NCI-H128 (cell line): ENCODE measurements around the gene RASA3.

Experiments
- DNase-seq: peaks from one replicate; lab custom pipeline; 2025; ENCODE audit not compliant: unreplicated experiment; lab: John Stamatoyannopoulos, UW

RASA3 gene

DNA sequence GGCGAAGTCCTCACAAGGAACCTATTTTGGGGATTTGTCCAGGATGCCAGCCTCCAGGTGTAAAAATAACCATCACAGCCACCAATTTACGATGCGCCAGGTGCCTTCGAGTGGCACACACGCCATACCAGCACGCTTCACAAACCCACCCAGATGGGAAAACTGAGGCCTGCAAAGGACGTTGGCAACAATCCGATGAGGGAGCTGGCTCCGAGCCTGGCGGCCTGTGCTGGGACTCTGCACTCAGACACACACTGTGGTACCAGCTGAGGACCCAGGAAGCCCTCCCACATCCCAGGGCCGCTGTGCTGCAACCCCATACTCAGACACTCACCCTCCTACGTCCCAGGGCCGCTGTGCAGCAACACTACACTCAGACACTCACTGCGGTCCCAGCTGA, 93.5 kb downstream of the RASA3 start:
- DNase-seq: no peak

DNA sequence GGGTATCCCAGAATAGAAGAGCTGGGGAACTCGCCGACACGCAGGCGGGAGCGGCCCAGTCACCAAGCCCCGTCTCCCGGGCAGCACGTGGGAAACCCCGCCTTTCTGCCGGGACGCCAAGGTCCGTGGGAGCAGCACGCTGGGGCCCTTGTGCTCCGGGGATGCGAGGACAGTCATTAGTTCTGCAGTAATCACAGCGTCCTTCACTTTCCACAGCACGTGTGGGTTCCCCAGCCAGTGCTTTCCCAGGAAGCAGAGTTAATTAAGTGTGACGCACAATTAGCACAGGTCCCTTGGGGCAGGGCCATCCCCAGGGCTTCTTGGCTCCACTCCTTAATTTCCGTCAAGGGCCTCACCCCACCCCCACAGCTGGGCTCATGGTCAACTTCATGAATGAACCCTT, 94.2 kb downstream of the RASA3 start:
- DNase-seq: no peak

DNA sequence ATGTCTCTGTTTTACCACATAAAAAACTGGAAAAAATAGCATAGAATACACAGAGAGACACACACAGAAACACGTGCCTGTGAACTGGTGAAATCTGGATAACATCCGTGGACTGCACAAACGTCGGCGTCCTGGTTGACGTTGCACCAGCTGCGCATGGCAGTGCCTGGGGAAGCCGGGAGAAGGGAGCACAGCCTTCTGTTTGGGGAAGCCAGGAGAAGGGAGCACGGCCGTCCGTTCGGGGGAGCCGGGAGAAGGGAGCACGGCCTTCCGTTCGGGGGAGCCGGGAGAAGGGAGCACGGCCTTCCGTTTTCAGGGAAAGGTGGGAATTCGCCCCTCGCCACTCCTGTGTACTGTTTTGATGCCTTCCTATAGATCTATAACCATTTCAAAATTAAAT, 94.7 kb downstream of the RASA3 start:
- no peak for DNase-seq

DNA sequence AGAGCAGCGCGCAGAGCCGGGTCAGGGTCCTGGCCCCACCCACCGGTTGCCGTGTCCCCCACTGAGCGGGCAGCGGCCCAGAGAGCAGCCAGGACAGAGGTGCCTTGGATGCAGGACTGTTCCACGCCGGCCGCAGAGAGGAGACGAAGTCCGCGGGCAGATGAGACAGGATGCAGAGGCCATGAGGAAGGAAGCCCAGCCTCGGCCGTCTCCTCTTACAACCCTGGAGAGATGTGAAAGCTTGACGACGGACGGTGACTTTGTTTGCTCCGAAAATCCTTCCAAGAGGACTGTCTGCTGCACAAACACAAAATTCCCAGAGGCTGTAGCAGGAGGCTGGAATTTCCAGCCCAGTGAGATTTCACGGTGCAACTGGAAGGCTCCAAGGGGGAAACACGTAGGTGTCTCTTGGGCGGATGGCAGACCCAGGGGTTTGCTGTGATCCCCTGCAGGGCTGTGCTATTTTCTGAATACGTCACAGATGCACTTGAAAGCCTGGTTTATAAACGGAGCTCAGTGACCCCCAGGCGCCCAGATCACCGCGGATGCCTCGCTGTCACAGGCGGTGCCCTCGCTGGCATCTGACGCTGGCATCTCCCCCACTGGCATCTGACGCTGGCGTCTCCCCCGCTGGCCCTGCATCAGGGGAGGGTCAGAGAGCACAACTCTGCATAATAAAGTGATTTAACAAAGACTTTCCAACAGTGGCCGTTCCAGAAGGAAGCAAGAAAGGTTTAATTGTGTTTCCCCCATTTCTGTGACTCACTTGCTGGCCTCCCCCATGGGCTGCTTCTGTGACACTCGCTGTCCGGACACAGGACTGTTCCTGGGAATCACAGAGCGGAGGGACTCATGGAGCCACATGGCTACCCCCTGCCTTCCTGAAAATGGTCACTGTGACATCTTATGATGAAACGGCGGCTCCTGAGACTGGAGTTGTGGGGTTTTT, 96.6 kb downstream of the RASA3 start:
- DNase-seq: no peak

DNA sequence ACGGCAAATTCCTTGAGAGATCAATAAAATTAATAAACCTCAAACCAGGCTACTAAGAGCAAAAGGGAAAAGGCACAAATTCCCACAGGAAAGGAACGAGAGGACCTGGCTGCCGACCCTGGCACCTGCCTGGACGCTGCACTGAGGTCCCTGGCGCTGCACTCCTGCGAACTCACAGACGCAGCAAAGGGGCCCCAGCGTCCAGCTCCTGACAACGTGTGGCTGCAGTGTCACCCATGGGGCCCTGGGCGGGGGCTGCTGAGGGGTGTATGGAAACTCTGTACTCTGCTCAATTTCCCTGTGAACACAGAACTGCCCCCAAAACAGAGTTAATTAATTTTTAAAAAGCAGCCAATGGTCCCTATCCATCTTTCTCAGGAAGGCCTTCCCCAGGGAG, 97.2 kb downstream of the RASA3 start:
- no peak for DNase-seq

DNA sequence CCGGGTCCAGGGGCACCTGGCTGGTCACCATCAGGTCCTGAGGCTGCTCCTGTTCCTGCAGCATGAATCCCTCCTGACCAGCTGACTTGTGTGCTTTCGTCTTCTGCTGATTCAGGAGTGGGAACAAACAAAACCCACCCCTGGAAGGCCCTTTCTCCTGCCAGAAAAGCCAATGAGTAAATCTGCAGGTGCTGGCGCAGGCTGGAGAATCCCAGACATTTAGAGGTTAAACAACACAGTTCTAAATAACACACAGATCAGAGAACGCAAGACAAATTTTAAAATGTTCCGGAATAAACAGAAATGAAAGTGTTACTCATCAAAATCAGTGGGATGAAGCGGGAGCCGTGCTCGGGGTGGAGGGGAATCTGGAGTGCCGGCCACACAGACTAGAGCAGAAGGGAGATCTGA, 97.9 kb downstream of the RASA3 start:
- no peak for DNase-seq

DNA sequence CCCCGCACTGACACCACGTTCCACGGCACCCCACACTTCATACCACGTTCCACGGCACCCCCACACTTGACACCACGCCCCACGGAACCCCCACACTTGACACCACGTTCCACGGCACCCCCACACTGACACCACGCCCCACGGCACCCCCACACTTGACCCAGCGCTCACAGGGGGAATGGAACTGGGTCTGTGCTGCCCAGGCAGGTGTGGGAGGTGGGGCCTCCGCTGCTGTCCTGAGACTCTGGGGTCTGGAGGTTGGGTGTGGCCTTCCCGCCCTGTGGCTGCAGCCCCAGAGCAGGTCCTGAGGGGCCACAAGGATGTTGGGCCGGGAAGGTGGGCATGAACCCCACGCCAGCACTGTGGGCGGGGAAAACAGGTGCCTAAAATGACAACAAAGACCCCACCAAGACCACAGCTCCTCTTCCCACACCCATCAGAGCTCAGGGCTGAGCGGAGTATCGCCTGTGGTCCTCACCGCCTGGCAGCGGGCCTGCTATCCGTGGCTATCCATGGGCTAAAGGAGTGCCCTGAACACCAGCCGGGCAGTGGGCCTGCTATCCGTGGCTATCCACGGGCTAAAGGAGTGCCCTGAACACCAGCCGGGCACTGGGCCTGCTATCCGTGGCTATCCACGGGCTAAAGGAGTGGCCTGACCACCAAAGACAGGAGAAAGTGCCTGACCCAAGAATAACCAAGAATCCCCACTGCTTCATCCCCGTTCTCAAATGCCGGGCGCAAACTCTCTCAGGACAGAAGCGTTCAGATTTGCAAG, 98.7 kb downstream of the RASA3 start:
- no peak for DNase-seq

DNA sequence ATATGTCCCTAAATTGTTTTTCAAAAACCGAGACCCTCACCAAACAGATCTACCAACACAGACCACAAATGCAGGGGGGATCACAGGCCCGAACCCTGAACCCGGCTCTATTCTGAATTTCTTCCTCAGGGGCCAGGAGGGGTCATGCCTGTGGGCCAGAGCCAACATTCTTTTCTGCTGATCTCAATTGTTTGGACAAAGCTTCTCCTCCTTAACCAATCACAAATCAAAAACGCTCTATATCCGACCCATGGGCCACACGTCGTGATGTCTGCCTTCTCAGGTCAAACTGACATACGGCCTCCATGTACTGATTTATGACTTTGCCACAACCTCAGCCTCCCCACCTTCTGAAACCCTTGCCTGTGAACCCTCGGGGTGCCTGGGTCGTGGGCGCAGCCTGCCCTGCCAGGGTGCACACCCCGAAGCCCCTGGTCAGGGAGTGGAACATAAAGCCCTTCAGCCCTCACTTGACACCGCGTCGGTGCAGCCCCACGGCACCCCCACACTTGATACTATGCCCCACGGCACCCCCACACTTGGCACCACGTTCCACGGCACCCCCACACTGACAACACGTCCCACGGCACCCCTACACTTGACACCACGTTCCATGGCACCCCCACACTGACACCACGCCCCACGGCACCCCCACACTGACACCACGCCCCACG, 100.2 kb downstream of the RASA3 start:
- no peak for DNase-seq

DNA sequence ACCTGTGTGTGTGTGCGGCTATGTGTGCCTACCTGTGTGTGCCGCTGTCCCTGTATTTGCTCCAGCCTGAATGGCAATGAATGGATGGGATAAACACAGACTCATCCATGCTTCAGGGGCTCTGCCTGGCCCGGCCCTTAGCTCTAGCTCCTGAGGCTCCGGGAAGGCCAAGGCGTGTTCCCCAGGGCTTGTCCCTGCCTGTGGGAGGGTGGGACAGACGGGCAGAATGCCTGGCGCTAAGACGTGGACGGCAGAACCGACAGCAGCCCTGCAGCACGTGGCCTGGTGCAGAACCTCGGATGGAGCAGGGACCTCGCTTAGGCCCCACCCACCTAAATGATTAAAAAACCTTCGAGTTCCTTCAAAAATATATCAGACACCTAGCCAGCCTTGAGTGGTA, 100.8 kb downstream of the RASA3 start:
- DNase-seq: no peak

DNA sequence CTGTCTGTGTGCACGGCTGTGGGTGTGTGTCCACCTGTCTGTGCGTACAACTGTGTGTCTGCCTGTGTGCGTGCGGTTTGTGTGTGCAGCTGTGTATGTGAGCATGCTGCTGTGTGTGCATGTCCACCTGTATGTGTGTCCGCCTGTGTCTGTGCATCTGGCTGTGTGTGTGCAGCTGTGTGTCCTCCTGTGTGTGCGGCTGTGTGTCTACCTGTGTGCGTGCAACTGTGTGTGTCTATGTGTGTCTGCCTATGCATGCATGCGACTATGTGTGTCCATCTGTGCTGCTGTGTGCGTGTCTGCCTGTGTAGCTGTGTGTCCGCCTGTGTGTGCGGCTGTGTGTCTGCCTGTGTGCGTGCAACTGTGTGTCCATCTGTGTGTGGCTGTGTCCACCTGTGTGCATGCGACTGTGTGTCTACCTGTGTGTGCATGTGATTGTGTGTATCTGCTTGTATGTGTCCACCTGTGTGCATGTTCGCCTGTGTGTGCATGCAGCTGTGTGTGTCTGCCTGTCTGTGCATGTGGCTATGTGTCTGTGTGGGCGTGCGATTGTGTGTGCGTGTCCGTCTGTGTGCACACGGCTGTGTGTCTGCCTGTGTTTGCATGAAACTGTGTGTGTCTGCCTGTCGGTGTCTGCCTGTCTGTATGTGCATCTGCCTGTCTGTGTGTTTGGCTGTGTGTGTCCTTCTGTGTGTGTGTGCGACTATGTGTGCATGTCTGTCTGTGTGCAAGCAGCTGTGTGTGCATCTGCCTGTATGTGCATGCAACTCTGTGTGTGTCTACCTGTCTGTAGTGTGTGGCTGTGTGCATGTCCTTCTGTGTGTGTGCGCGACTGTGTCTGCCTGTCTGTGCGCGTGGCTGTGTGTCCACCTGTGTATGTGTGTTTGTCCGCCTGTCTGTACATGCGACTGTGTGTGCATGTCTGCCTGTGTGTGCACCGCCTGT, 101.5 kb downstream of the RASA3 start:
- no peak for DNase-seq

DNA sequence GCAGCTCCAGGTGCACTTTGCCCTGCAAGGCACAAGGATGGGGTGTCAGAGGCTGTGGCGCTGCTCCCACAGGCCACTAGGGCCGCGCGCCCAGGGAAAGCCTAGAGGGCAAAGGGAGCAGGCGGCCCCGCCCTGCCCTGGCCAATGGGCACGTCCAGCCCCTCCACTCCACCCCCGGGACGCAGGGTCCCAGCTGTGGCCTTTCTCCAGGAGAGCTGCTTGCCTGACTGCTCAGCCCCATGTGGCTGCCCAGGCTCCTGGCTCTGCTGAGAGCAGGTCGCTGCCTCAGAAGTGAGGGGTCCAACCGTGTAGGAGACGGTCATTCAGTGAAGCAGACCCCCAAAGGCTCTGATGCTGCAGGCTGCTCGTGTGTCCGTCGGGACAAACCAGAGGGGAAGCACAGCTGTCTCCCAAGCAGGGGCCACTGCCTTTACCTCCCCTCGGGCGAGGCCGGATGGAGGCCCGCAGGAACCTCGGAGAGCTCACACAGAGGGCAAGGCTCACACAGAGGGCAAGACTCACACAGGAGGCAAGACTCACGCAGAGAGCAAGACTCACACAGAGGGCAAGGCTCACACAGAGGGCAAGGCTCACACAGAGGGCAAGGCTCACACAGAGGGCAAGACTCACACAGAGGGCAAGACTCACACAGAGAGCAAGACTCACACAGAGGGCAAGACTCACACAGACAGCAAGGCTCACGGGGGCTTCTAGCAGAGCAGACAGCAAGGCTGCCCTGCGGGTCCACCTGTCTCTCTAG, 102.4 kb downstream of the RASA3 start:
- no peak for DNase-seq

DNA sequence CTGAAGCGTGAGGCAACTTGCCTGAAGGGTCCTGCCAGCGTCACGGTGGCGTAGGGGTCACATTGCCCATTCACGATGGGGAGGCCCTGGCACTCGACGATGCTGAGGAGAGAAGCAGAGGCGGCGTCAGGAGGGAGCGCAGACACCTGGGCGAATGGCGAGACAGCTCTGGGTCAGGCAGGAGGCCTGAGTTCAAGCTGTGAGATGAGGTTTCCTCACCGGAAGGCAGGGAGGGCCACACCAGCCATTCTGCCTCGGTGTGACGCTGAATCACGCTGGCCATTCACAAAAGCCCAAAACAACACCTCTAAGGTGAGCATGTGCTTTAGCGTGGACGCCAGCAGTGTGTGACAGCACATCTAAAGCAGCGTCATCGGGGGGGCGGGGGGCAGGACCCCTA, 104.6 kb downstream of the RASA3 start:
- no peak for DNase-seq

DNA sequence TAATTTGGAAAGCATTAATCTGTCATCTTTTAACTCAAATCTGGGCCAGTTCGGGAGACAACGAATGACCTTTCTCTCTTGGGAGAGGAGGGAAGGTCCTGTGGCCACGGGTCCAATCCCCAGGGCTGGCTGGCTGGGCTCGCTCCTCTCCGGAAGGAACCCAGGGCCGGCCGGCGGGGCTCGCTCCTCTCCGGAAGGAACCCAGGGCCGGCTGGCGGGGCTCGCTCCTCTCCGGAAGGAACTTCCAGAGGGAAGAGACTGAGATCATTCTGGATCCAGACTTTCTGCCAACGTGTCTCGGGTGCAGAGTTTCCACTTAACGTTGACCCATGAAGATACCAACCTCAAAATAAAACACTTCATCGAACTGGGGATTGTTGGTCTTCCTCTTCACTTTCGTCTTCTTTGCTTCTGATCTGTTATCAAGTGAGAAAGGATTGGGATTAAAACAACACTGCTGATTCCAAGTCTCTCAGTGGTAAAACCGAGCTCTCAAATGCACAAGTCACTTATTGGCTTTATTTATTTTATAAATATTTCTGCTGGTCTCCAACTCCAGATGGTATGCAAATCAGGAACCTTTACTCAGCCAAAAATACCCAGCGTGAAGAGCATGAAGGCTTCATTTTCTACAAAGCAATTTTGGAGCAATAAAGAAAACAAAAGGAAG, 105.2 kb downstream of the RASA3 start:
- no peak for DNase-seq

DNA sequence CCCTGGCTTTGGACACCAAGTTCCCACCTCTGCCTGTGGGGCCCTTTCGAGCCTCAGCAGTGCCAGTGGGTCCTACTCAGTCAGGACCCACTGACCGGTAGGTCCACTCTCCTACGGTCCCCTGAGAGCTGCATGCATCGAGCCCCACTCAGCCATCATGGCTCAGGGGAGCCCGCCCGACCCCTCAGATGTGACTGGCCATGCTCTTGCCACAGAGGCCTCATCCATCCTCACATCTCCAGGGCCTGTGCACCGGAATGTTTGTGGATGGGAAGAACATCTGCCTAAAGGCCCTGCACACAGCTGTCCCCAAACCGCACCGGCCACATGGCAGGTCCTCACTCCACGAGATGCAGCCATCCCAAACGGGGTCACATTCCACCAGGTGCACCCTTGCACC, 105.9 kb downstream of the RASA3 start:
- no peak for DNase-seq

DNA sequence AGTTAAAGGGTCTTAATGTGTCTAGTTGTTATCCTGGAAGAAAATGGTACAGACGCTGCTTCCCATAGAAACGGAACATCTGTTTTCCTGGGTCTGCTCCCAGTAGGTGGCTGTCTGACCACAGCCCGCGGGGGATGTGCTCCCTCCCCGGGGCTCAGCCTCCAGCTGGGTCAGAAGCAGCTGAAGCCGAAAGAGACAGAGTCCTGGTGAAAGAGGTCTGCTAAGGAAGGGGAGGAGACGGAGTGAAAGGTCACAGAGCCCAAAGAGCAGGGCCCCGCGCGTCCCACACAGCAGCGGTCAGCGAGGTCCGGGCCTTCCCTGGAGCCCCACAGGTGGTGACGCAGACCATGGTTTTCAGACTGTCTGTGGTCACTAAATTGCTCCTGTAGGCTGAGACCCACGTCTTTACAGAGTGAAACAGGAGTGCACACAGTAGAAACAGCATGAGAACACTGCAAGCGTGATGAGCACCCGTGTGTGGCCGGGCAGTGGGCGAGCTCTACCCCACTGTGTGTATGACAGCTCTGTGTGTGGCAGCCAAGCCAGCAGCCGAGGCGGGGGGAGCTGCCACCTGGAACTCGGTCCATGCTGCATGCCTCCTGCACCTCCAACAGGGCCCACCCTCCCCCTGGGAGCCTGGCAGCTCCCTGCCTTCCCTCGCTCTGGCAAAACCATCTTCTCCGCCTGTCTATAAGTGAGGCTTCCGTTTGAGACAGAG, 106.5 kb downstream of the RASA3 start:
- no peak for DNase-seq

DNA sequence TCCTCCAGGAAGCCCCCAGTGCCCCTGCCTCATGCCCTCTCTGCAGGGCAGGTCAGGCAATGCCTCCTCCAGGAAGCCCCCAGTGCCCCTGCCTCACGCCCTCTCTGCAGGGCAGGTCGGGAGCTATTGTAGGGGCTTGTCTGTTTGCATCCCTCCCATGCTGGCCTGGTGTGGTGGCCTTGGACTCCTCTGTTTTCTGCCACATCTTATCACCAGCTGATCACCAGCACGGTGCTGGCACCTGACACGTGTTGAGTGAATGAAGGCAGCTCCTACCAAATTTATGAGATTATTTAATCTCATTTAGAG, 107.1 kb downstream of the RASA3 start:
- no peak for DNase-seq

DNA sequence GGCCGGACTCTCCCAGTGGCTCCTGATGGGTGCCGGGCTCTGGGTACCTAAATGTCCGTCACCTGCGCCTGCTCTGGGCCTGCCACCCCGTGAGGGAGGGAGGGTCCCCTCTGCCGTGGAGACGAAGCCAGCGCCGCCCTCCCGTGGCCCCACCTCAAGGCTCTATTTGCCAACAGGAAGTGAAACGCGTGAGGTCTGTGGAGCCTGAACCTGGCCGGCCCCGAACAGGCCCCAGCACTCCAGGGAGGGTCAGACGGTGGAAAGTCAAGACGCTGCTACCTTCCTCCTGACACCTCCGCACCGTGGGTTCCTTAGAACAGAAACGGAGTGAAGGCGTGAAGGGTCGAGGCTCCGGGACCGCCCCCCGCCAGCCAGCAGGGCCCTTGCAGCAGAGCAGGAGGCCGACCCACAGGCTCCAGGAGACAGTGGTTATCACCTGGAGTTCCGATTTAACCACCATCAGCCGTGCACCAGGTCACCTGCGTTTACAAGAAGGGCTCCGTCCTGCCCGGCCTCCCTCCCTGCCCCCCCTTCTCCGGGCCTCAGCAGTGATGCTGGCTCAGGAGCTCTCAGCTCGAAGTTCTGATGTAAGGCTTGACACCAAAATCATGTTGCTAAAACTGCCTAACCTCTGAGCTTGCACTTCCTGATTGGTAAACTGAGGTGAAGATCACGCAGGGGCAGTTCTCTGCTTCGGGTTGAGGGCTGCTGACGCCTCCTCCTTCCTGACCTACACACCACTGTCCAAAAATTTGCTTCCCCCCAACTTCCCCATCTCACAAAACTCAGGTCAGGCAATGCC, 107.6 kb downstream of the RASA3 start:
- DNase-seq: no peak
